Spleen (tissue), 11 donors: ENCODE results near the gene SEMA7A. TPM values are rescaled to one million over a fixed set of nuclear protein-coding genes. Genes with fewer than 3 reads are reported as not detected.

Experiments
- DNase-seq: peaks from one replicate; pipeline ENCODE4 v3.0.0-alpha.2; 2020
- H3K27ac ChIP-seq, 8 donors: fragments of 200-600 bp; sonication (generic) in 7 of 8; 1 replicate in 4 of 8; 2 replicates in 4 of 8; pipeline versions ENCODE4 v1.5.0 to v1.8.0; 2016 to 2021; ENCODE audit warnings: inconsistent platforms in 4 of 8, mild to moderate bottlenecking in 4 of 8, moderate library complexity in 1 of 8
- H3K27me3 ChIP-seq, 7 donors: fragments of 200-600 bp; sonication (generic) in 6 of 7; replicated peaks in 1 of 7; 1 replicate in 4 of 7; 2 replicates in 3 of 7; pipeline versions ENCODE4 v1.5.0 to v1.8.0; 2016 to 2021; ENCODE audit warnings: inconsistent platforms in 3 of 7, mild to moderate bottlenecking in 1 of 7
- H3K36me3 ChIP-seq, 6 donors: fragments of 200-600 bp; sonication (generic) in 5 of 6; 1 replicate in 4 of 6; 2 replicates in 2 of 6; pipeline versions ENCODE4 v1.5.0 to v1.8.0; 2016 to 2021; ENCODE audit warnings: inconsistent platforms in 2 of 6
- H3K4me1 ChIP-seq, 6 donors: fragments of 200-600 bp; sonication (generic) in 5 of 6; 1 replicate in 3 of 6; 2 replicates in 3 of 6; pipeline versions ENCODE4 v1.5.0 to v1.8.0; 2016 to 2021; ENCODE audit warnings: inconsistent platforms in 3 of 6
- H3K4me3 ChIP-seq, 8 donors: fragments of 200-600 bp; sonication (generic) in 7 of 8; 1 replicate in 4 of 8; 2 replicates in 4 of 8; pipeline versions ENCODE4 v1.5.0 to v1.8.0; 2016 to 2021; ENCODE audit warnings: inconsistent platforms in 4 of 8, mild to moderate bottlenecking in 4 of 8, moderate library complexity in 2 of 8
- H3K9me3 ChIP-seq, 8 donors: fragments of 200-600 bp; sonication (generic) in 7 of 8; 1 replicate in 4 of 8; 2 replicates in 4 of 8; pipeline versions ENCODE4 v1.5.0 to v1.8.0; 2016 to 2021; ENCODE audit warnings: inconsistent platforms in 4 of 8
- POLR2A ChIP-seq, 3 donors: fragments of 450-650 bp; IDR thresholded peaks; one replicate each; pipeline ENCODE4 v1.5.1; 2017; ENCODE audit warnings: antibody characterized with exemption in 3 of 3, mild to moderate bottlenecking in 1 of 3
- POLR2AphosphoS5 ChIP-seq, 3 donors: sonication (generic); formaldehyde crosslinking; IDR thresholded peaks; one replicate each; pipeline ENCODE4 v1.5.1; 2017; ENCODE audit warnings: antibody characterized with exemption in 3 of 3
- WGBS, 5 donors: extraction: QIAGEN DNeasy Blood & Tissue Kit in 3 of 5; methylation state at CpG; one replicate each; pipeline versions ENCODE4 v1.1.5 to v1.1.7; 2013 to 2018; 5-methylcytosine and 5-hydroxymethylcytosine counted together
- intact Hi-C: fragments of 100-400 bp; cut with DNase I; formaldehyde crosslinking; loops from one replicate; pipeline ENCODE4 v1.15.0; 2023; ENCODE audit warnings: low total_unique reads
- polyA plus RNA-seq, 3 donors: library from polyadenylated mRNA; stranded (reverse); fragments of 200-250 nt; gene quantifications; one replicate each; pipeline ENCODE4 v1.2.1, GENCODE V29; 2013
- total RNA-seq, 7 donors: library from RNA; depleted of rRNA in 3 of 7; stranded (reverse); fragments of >200 nt in 3 of 7; fragmentation: NEBNext Ultra II Directional in 4 of 7; extraction: Animal tissue kit (Norgen Biotek cat#: 25700) in 4 of 7; gene quantifications; one replicate each; pipeline versions ENCODE4 v1.1.0 to v1.2.1, GENCODE V29; 2016 to 2021
- TF ChIP-seq, protein P1 (sequence below), 11 experiments: fragments of 200-600 bp in 7 of 11; fragments of 450-650 bp in 4 of 11; sonication (generic) in 4 of 11; IDR thresholded peaks in 8 of 11; conservative IDR thresholded peaks in 3 of 11; 1 replicate in 7 of 11; 2 replicates in 4 of 11; pipeline versions ENCODE4 v1.4.0 to v1.8.0; 2016 to 2021; ENCODE audit warnings: antibody characterized with exemption in 11 of 11, inconsistent platforms in 4 of 11, mild to moderate bottlenecking in 1 of 11
- donor health status: healthy with polysubstance abuse.
- donor health status: DM: no; HTN: no; CAD: no; lungs with moderate emphysema.
- donor health status: DM: no; HTN: no; CAD: no.
- donor health status: Bipolar disorder and iron deficiency.
- donor health status: healthy.
- donor health status: DM: no; HTN: no; CAD: no.
- donor health status: DM: yes; HTN: yes; CAD: no.

SEMA7A gene
- total and polyA plus RNA-seq, 10 donors: 41.6 to 154 (median 127) TPM

- 14 to 38% (median 20%) methylated on average over 9 to 21 of the region's 21 CpGs for WGBS, 5 donors
Measured at GRCh38 chr15:74432271-74432967, 1.3 kb downstream of the SEMA7A start.

DNA sequence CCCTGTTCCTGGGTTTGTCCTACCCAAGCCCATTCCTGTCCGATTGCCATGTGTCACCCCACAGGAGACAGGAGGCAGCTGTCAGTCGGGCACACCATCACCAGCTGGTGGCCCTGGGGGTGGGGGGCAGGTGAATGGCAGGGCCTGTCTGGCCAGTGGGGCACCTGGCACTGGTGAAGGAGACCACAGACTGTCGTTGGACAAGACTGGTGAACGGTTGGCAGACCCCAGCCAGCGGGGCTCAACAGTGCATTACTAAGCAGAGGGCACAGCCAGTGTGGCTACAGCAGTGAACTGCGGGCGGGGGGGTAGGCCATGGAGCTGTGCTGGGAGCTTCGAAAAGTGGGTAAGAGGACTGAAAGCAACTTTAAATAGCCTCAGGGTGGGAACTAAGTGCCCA lies 2.1 kb downstream of the SEMA7A start:
- intact Hi-C loops: no loop called here
- TF ChIP-seq POLR2A (IDR thresholded peaks at IDR 0.05) (no peak), POLR2AphosphoS5 (IDR thresholded peaks at IDR 0.05) (no peak)
- TF ChIP-seq, protein P1, sequence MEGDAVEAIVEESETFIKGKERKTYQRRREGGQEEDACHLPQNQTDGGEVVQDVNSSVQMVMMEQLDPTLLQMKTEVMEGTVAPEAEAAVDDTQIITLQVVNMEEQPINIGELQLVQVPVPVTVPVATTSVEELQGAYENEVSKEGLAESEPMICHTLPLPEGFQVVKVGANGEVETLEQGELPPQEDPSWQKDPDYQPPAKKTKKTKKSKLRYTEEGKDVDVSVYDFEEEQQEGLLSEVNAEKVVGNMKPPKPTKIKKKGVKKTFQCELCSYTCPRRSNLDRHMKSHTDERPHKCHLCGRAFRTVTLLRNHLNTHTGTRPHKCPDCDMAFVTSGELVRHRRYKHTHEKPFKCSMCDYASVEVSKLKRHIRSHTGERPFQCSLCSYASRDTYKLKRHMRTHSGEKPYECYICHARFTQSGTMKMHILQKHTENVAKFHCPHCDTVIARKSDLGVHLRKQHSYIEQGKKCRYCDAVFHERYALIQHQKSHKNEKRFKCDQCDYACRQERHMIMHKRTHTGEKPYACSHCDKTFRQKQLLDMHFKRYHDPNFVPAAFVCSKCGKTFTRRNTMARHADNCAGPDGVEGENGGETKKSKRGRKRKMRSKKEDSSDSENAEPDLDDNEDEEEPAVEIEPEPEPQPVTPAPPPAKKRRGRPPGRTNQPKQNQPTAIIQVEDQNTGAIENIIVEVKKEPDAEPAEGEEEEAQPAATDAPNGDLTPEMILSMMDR (IDR thresholded peaks at IDR 0.05 in 8 of 11, conservative IDR thresholded peaks at IDR 0.05 in 3 of 11): no peak
- Histone ChIP-seq H3K36me3 (peaks cover 0 to 22% (median 0%) of the 10 kb centered on the region in 6 donors), H3K27ac (peak overlapping the region; percentile 19 to 97 (median 93)), H3K4me3 (peak overlapping the region; percentile 74 to 98 (median 88)), H3K27me3 (peaks cover 0 to 17% (median 0%) of the 10 kb centered on the region in 7 donors), H3K4me1 (peaks cover 35 to 94% (median 83%) of the 10 kb centered on the region in 6 donors), H3K9me3 (no peaks in the 10 kb centered on the region)
- WGBS, 5 donors: 38 to 63% (median 48%) methylated on average over 8 of the region's 8 CpGs
- DNase-seq: no peak

More at GRCh38 chr15:74432271-74432967, 1.3 kb downstream of the SEMA7A start:
- Histone ChIP-seq H3K27ac (peak overlapping the region; percentile 70 to 97 (median 93)), H3K36me3 (peaks cover 0 to 14% (median 0%) of the 10 kb centered on the region in 6 donors), H3K27me3 (peaks cover 0 to 17% (median 0%) of the 10 kb centered on the region in 7 donors), H3K9me3 (no peaks in the 10 kb centered on the region), H3K4me1 (peaks cover 35 to 86% (median 76%) of the 10 kb centered on the region in 6 donors), H3K4me3 (peak overlapping the region; percentile 74 to 98 (median 88))
- no peak for DNase-seq
- no peak for TF ChIP-seq POLR2A (IDR thresholded peaks at IDR 0.05)
- TF ChIP-seq, protein P1 (IDR thresholded peaks at IDR 0.05 in 8 of 11, conservative IDR thresholded peaks at IDR 0.05 in 3 of 11): no peak
- no peak for TF ChIP-seq POLR2AphosphoS5 (IDR thresholded peaks at IDR 0.05)
- intact Hi-C loops: no loop called here

DNA sequence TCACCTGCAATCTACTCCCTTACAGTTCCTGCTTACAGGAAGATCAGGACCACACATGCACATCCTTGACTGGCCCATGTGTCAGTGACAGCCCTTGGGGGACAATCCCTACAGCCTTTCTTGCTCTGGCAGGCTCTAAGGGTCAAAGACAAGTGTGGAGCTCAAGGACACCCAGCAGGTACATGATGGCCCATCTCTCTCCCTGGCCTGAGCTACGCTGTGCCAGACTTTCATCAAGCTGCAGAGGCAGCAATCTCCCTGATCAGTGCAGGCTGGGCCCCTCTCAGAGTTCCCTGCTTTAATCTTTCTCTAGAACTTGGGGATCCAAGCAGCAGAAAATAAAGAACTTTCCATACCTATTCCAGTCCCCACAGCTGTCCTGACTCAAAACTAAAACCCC lies 2.6 kb downstream of the SEMA7A start:
- 50 to 71% (median 57%) methylated on average over 1 of the region's 1 CpG for WGBS, 5 donors
- Histone ChIP-seq H3K4me1 (peaks cover 36 to 98% (median 89%) of the 10 kb centered on the region in 6 donors), H3K9me3 (no peaks in the 10 kb centered on the region), H3K4me3 (peak overlapping the region; percentile 74 to 98 (median 88)), H3K27ac (peak overlapping the region; percentile 68 to 97 (median 93)), H3K27me3 (peaks cover 0 to 17% (median 0%) of the 10 kb centered on the region in 7 donors), H3K36me3 (peaks cover 0 to 27% (median 0%) of the 10 kb centered on the region in 6 donors)
- intact Hi-C loops: no loop called here
- no peak for DNase-seq
- no peak for TF ChIP-seq POLR2AphosphoS5 (IDR thresholded peaks at IDR 0.05)
- TF ChIP-seq POLR2A (IDR thresholded peaks at IDR 0.05): no peak
- TF ChIP-seq, protein P1 (IDR thresholded peaks at IDR 0.05 in 8 of 11, conservative IDR thresholded peaks at IDR 0.05 in 3 of 11): no peak

DNA sequence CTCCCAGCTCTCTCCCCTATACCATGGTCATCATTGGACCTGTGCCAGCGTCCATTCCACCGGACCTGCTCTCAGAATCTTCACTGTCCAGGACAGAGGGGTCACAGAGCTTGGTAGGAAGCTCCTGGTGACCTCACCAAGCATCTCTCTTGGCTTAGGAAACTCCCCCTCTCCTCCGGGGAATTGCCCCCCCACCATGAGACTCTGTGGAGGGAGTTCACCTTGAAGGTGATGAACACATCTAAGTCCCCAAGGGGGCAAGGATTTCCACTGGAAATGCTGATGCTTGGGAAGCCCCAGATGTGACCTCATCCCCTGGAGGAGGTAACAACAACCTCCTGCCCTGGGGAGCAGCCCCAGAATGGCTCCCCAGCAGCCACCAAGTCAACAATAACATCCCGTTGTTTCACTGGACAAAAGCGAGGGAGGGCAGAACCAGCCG lies 3.2 kb downstream of the SEMA7A start:
- TF ChIP-seq POLR2A (IDR thresholded peaks at IDR 0.05) (no peak), POLR2AphosphoS5 (IDR thresholded peaks at IDR 0.05) (no peak)
- TF ChIP-seq, protein P1 (IDR thresholded peaks at IDR 0.05 in 8 of 11, conservative IDR thresholded peaks at IDR 0.05 in 3 of 11): no peak
- DNase-seq: no peak
- H3K36me3 ChIP-seq: peaks cover 0 to 33% (median 0%) of the 10 kb centered on the region in 6 donors
- H3K9me3 ChIP-seq: no peaks in the 10 kb centered on the region
- WGBS, 5 donors: 51 to 75% (median 63%) methylated on average over 6 of the region's 6 CpGs
- H3K4me1 ChIP-seq: peaks cover 42 to 98% (median 93%) of the 10 kb centered on the region in 6 donors
- intact Hi-C loops: no loop called here
- H3K4me3 ChIP-seq: peak overlapping the region; percentile 12 to 98 (median 88)
- peak overlapping the region; percentile 68 to 97 (median 91) for H3K27ac ChIP-seq
- peaks cover 0 to 17% (median 0%) of the 10 kb centered on the region in 7 donors for H3K27me3 ChIP-seq
